Upper lobe of left lung (tissue), 6 donors: ENCODE data around the gene TMPRSS6. TPM values are rescaled to one million over a fixed set of nuclear protein-coding genes. Genes with fewer than 3 reads are reported as not detected.

Experiments used
- ATAC-seq, 2 donors: fragments of 200-7000 bp; cut with Tn5 transposase; one replicate each; pipeline ENCODE4 v1.9.1; 2022; ENCODE audit warnings: mild to moderate bottlenecking in 2 of 2, moderate library complexity in 2 of 2; ENCODE audit not compliant: low FRiP score in 2 of 2
- DNase-seq, 2 donors: peaks; one replicate each; pipeline ENCODE4 v3.0.0-alpha.2; 2019 to 2020
- H3K27ac ChIP-seq, 4 donors: fragments of 200-600 bp; sonication (generic); one replicate each; pipeline ENCODE4 v1.5.1; 2016 to 2019
- H3K27me3 ChIP-seq, 4 donors: fragments of 200-600 bp; sonication (generic); one replicate each; pipeline ENCODE4 v1.5.1; 2017 to 2019
- H3K36me3 ChIP-seq, 4 donors: fragments of 200-600 bp; sonication (generic); one replicate each; pipeline ENCODE4 v1.5.1; 2016 to 2019
- H3K4me1 ChIP-seq, 4 donors: fragments of 200-600 bp; sonication (generic); one replicate each; pipeline ENCODE4 v1.5.1; 2018 to 2019
- H3K4me3 ChIP-seq, 4 donors: fragments of 200-600 bp; sonication (generic); one replicate each; pipeline ENCODE4 v1.5.1; 2017 to 2019; ENCODE audit warnings: mild to moderate bottlenecking in 2 of 4, moderate library complexity in 1 of 4
- H3K9me3 ChIP-seq, 4 donors: fragments of 200-600 bp; sonication (generic); one replicate each; pipeline ENCODE4 v1.5.1; 2018 to 2019
- CTCF ChIP-seq, 6 experiments: fragments of 450-650 bp in 4 of 6; fragments of 200-600 bp in 2 of 6; sonication (generic) in 2 of 6; IDR thresholded peaks; one replicate each; pipeline ENCODE4 v1.5.1; 2016 to 2019; ENCODE audit warnings: antibody characterized with exemption in 6 of 6
- EP300 ChIP-seq, 4 donors: sonication (generic); formaldehyde crosslinking; IDR thresholded peaks; one replicate each; pipeline ENCODE4 v1.5.1; 2017; ENCODE audit warnings: antibody characterized with exemption in 4 of 4, control low read depth in 2 of 4
- POLR2A ChIP-seq, 4 donors: fragments of 450-650 bp; IDR thresholded peaks; one replicate each; pipeline ENCODE4 v1.5.1; 2016 to 2017; ENCODE audit warnings: antibody characterized with exemption in 4 of 4, mild to moderate bottlenecking in 2 of 4
- POLR2AphosphoS5 ChIP-seq, 2 donors: sonication (generic); formaldehyde crosslinking; IDR thresholded peaks; one replicate each; pipeline ENCODE4 v1.5.1; 2017; ENCODE audit warnings: antibody characterized with exemption in 2 of 2
- WGBS, 2 donors: methylation state at CpG; one replicate each; pipeline ENCODE4 v1.1.5; 2017 to 2018; 5-methylcytosine and 5-hydroxymethylcytosine counted together
- total RNA-seq, 6 donors: library from RNA; depleted of rRNA in 4 of 6; stranded (reverse); fragments of >200 nt in 4 of 6; gene quantifications; one replicate each; pipeline versions ENCODE4 v1.1.0 to v1.2.1, GENCODE V29; 2016 to 2021
- donor health status: DM: no; HTN: no; CAD: no; lungs with moderate emphysema.
- donor health status: DM: no; HTN: yes; CAD: no; lungs with severe emphysema.

Gene TMPRSS6
- total RNA-seq, 6 donors from 2014 or later: 0.47 to 8.2 (median 2.0) TPM

GRCh38 chr22:37155971-37156370 is 46.5 kb upstream of the TMPRSS6 start:
- H3K27me3 ChIP-seq: no peaks in the 10 kb centered on the region
- DNase-seq (no peak), ATAC-seq (no peak)
- no peaks in the 10 kb centered on the region for H3K4me1 ChIP-seq
- no peaks in the 10 kb centered on the region for H3K36me3 ChIP-seq
- no peak overlapping the region for H3K4me3 ChIP-seq
- 95% methylated on average over 8 of the region's 8 CpGs for WGBS, 2 donors
- TF ChIP-seq POLR2A (IDR thresholded peaks at IDR 0.05) (no peak), POLR2AphosphoS5 (IDR thresholded peaks at IDR 0.05) (no peak), CTCF (IDR thresholded peaks at IDR 0.05) (no peak), EP300 (IDR thresholded peaks at IDR 0.05) (no peak)
- H3K27ac ChIP-seq: no peak overlapping the region
- H3K9me3 ChIP-seq: no peaks in the 10 kb centered on the region

- Histone ChIP-seq H3K27me3 (no peaks in the 10 kb centered on the region), H3K9me3 (no peaks in the 10 kb centered on the region), H3K4me3 (no peak overlapping the region), H3K36me3 (no peaks in the 10 kb centered on the region), H3K4me1 (no peaks in the 10 kb centered on the region), H3K27ac (no peak overlapping the region)
- DNase-seq (no peak), ATAC-seq (no peak)
- TF ChIP-seq CTCF (IDR thresholded peaks at IDR 0.05): no peak
- TF ChIP-seq POLR2A (IDR thresholded peaks at IDR 0.05): no peak
- 78 to 90% methylated on average over 7 of the region's 7 CpGs for WGBS, 2 donors
These were observed 45.6 kb upstream of the TMPRSS6 start for GRCh38 chr22:37154925-37155712.

- Histone ChIP-seq H3K27ac (no peak overlapping the region), H3K4me3 (no peak overlapping the region), H3K4me1 (no peaks in the 10 kb centered on the region), H3K36me3 (no peaks in the 10 kb centered on the region), H3K27me3 (no peaks in the 10 kb centered on the region), H3K9me3 (no peaks in the 10 kb centered on the region)
- ATAC-seq: no peak
- 90 to 92% methylated on average over 6 of the region's 6 CpGs for WGBS, 2 donors
- DNase-seq: peak in 1 of 2 donors; percentile 17
- no peak for TF ChIP-seq POLR2A (IDR thresholded peaks at IDR 0.05)
- TF ChIP-seq EP300 (IDR thresholded peaks at IDR 0.05): no peak
- no peak for TF ChIP-seq CTCF (IDR thresholded peaks at IDR 0.05)
- no peak for TF ChIP-seq POLR2AphosphoS5 (IDR thresholded peaks at IDR 0.05)
These were observed 44.4 kb upstream of the TMPRSS6 start for GRCh38 chr22:37153901-37154300.

- no peak for ATAC-seq
- no peaks in the 10 kb centered on the region for H3K4me1 ChIP-seq
- H3K27me3 ChIP-seq: no peaks in the 10 kb centered on the region
- TF ChIP-seq POLR2AphosphoS5 (IDR thresholded peaks at IDR 0.05) (no peak), CTCF (IDR thresholded peaks at IDR 0.05) (no peak), POLR2A (IDR thresholded peaks at IDR 0.05) (no peak), EP300 (IDR thresholded peaks at IDR 0.05) (no peak)
- H3K9me3 ChIP-seq: no peaks in the 10 kb centered on the region
- no peaks in the 10 kb centered on the region for H3K36me3 ChIP-seq
- DNase-seq: no peak
- H3K4me3 ChIP-seq: no peak overlapping the region
- no peak overlapping the region for H3K27ac ChIP-seq
These were observed 41.9 kb upstream of the TMPRSS6 start for GRCh38 chr22:37151401-37151800.

GRCh38 chr22:37150701-37151100 is 41.2 kb upstream of the TMPRSS6 start:
- H3K36me3 ChIP-seq: no peaks in the 10 kb centered on the region
- no peaks in the 10 kb centered on the region for H3K27me3 ChIP-seq
- no peak overlapping the region for H3K27ac ChIP-seq
- DNase-seq (no peak), ATAC-seq (no peak)
- no peak overlapping the region for H3K4me3 ChIP-seq
- no peaks in the 10 kb centered on the region for H3K9me3 ChIP-seq
- TF ChIP-seq EP300 (IDR thresholded peaks at IDR 0.05): no peak
- TF ChIP-seq POLR2A (IDR thresholded peaks at IDR 0.05): no peak
- H3K4me1 ChIP-seq: peaks cover 0 to 1% (median 0%) of the 10 kb centered on the region in 4 donors
